Measurements from ENCODE around the gene COMMD8.
"Not testable (repeated sequence)": the region's sequence is repeated elsewhere in the genome, so short reads cannot be mapped to it uniquely, and the experiment has no call there.

COMMD8 gene

DNA sequence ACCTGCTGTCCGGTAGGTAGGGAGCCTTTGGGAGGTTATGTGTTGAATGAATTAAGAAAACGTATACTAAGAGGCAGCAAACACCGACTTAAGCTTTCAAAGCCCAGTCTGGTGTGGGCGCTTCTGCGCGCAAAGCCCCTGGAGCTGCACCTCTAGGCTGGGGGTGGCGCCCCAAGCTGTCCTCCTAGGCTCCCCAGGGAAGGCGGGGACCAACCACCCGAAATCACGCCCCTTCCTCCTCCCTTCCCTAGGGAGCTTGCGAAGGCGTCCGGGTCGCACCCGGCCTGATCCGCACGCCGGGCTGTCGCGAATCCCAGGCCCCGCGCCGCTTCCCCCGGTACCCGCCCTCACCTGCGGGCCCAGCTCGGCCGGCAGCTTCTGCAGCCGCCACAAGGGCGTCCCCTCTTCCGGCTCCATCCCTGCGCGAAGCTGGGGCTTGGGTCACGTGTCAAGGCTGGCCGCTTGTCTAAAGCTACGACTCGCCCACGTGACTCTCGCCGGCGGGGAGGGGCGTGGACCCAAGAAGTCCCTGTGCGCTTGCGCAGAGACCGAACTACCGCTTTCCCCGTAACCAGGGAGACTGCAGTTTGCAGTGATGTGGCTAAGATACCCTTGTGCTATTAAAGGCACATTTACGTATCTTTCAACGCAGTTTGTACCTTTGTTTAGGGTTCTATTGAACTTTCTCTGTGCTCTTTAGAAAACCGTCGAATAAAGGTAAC, at the start of gene COMMD8:
Gene COMMD8 (minus strand): TSS at position 468 of the 722 bp plus-strand sequence. CDS start 51 bp downstream, at position 417.
- DNase-seq (ENCODE audit: low spot score): peak; percentile 97

GRCh38 chr4:47510506-47511143, 47.1 kb upstream of the COMMD8 start:
- DNase-seq (ENCODE audit: low spot score): peak; percentile 22

DNA sequence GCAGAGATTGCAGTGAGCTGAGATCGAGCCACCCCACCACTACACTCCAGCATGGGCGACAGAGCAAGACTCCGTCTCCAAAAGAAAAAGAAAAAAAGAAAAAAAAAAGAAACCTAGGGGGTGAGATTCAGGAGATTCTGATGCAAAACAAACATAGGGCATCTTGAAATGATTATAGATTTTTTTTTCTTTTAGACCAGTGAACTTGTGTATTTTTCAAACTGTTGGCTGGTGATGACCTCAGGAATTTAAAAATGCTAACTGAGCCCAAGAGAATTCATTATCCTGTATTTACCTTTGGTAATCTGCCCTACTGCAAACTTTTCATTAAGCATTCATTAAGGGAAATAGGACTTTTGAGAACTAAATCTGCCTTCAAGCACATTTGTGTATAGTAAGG, 42.2 kb upstream of the COMMD8 start:
- DNase-seq (ENCODE audit: low spot score): no peak

- DNase-seq (ENCODE audit: low spot score): no peak
Observed at GRCh38 chr4:47505147-47505546, 41.6 kb upstream of the COMMD8 start.

DNA sequence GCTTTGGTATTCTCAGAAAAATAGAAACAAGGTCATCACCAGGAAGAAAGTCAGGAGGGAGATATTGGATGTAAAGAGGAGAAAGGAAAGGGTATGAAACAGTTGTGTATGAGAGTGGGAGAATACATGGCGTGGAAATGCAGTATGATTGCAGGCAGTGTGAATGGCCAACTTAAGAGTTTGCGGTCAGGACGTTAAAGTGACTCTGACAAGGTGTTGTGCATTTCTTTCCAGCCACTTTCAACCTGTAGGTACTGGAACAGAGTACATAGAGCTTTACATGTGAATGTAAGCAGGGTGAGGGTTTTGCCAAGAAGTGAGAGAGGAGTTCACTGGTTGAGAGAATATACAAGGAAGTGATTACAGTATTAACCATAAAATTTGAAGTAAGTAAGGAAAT, 37.3 kb upstream of the COMMD8 start:
- no peak for DNase-seq (ENCODE audit: low spot score)

- no peak for DNase-seq (ENCODE audit: low spot score)
Observed at GRCh38 chr4:47499700-47500099, 36.2 kb upstream of the COMMD8 start.

DNA sequence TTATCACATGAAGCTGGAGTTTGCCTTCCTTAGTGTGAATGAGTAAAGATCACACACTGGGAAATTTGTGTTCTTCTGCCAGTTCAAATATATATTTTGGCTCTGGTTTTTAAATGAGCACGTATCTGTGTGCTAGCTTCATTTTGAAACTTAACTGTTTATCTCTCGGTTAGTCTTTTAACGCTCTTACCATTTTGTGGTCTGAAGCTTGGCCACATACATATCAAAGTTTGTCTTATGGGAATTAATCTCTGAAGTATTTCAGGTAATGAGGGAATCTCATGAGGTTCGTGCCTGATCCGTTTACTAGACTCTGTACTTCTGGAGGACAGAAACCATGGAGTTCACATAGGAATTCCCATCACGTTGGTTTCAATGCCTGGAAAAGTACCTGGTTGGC, 35.4 kb upstream of the COMMD8 start:
- no peak for DNase-seq (ENCODE audit: low spot score)

DNA sequence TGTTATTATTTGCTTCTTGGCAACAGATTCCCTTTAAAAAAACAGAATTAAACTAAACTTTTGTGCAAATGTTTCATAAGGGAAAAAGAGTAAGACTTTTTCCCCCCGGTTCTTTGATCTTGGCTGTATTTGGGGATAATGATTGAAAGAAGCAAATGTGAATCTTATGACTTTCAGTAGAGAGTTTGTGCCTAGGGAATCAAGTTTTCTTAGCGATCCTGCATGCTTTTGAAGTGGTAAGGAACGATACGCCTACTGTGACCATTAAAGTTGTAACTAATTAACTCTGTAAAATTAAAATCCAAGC, 30.6 kb upstream of the COMMD8 start:
- DNase-seq (ENCODE audit: low spot score): no peak

GRCh38 chr4:47493238-47494123, 30.0 kb upstream of the COMMD8 start:
- DNase-seq (ENCODE audit: low spot score): no peak

- DNase-seq (ENCODE audit: low spot score): no peak
Observed at GRCh38 chr4:47490550-47490949, 27.0 kb upstream of the COMMD8 start.

GRCh38 chr4:47488706-47489105, 25.2 kb upstream of the COMMD8 start:
- DNase-seq (ENCODE audit: low spot score): no peak

- DNase-seq (ENCODE audit: low spot score): not testable (repeated sequence)
Observed at GRCh38 chr4:47486727-47487126, 23.2 kb upstream of the COMMD8 start.

GRCh38 chr4:47486231-47486673, 22.8 kb upstream of the COMMD8 start:
- DNase-seq (ENCODE audit: low spot score): peak; percentile 18

DNA sequence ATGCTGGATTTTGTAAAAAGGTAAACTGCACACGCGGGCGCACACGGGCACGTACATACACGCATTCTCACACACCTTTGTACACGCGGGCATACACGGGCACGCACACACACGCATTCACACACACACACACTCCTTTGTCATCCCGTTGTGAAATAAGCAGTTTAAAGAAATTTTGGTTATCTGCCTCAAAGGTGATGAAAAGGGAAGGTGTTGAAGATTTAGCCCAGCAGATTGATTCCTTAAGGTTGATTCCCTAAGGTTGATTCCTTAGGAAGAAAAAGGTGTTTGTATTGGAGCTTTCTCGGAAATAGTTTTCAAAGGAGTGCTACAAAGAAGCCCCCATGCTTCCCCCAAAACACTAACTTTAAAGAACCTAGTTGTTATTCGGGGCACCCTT, 22.3 kb upstream of the COMMD8 start:
- no peak for DNase-seq (ENCODE audit: low spot score)

GRCh38 chr4:47485047-47485692, 21.7 kb upstream of the COMMD8 start, which contains the start of gene ATP10D:
Gene ATP10D, plus strand, starts transcription at chr4:47485275. Its CDS starts 27,266 bp downstream, at chr4:47512541.
- peak; percentile 95 for DNase-seq (ENCODE audit: low spot score)

DNA sequence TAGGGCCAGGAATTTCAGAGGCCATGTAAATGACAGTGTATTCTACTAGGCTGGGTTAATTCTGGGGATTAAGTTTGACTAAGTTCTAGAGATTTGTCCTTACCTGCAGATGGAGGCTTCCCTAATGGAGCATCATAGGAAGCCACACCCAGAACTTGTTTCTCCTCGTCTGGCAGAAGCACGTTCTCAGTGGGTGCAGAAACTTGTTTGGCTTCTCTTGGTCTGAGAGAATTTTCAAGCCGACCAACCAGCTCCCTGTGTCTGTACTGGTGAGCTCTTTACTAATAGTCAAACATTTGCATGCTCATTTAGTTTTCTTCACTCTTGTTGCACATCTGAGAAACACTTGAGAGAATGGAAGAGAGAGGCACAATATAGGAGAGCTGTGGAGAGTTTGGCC, 20.7 kb upstream of the COMMD8 start:
- DNase-seq (ENCODE audit: low spot score): no peak

- DNase-seq (ENCODE audit: low spot score): no peak
Observed at GRCh38 chr4:47483745-47484144, 20.2 kb upstream of the COMMD8 start.

- peak; percentile 19 for DNase-seq (ENCODE audit: low spot score)
Observed at GRCh38 chr4:47482326-47482725, 18.8 kb upstream of the COMMD8 start.

GRCh38 chr4:47478804-47479203, 15.3 kb upstream of the COMMD8 start:
- DNase-seq (ENCODE audit: low spot score): no peak

GRCh38 chr4:47475411-47475810, 11.9 kb upstream of the COMMD8 start:
- no peak for DNase-seq (ENCODE audit: low spot score)

- no peak for DNase-seq (ENCODE audit: low spot score)
Observed at GRCh38 chr4:47474799-47475198, 11.3 kb upstream of the COMMD8 start.

GRCh38 chr4:47473141-47473750, 9.7 kb upstream of the COMMD8 start:
- no peak for DNase-seq (ENCODE audit: low spot score)
